Tibial artery (tissue), 4 donors: Measurements from ENCODE around the gene SPTBN2.

ENCODE experiments used
- DNase-seq, 2 donors: peaks; one replicate each; pipeline ENCODE4 v3.0.0-alpha.2; 2019
- H3K27ac ChIP-seq, 2 donors: fragments of 200-600 bp; sonication (generic) in 1 of 2; 1 replicate in 1 of 2; 2 replicates in 1 of 2; pipeline ENCODE4 v1.5.1; 2018 to 2019; ENCODE audit warnings: mild to moderate bottlenecking in 1 of 2
- H3K27me3 ChIP-seq, 2 donors: fragments of 200-600 bp; sonication (generic) in 1 of 2; one replicate each; pipeline versions ENCODE4 v1.5.1 to v1.6.0; 2016 to 2019
- H3K36me3 ChIP-seq, 3 donors: fragments of 200-600 bp; sonication (generic) in 2 of 3; one replicate each; pipeline ENCODE4 v1.5.1; 2016 to 2019; ENCODE audit warnings: mild to moderate bottlenecking in 2 of 3
- H3K4me1 ChIP-seq, 4 donors: fragments of 200-600 bp; sonication (generic) in 2 of 4; 1 replicate in 3 of 4; 2 replicates in 1 of 4; pipeline ENCODE4 v1.5.1; 2016 to 2019
- H3K4me3 ChIP-seq, 2 donors: fragments of 200-600 bp; sonication (generic) in 1 of 2; 1 replicate in 1 of 2; 2 replicates in 1 of 2; pipeline ENCODE4 v1.5.1; 2018 to 2019; ENCODE audit warnings: mild to moderate bottlenecking in 2 of 2
- H3K9me3 ChIP-seq, 3 donors: fragments of 200-600 bp; sonication (generic) in 1 of 3; one replicate each; pipeline ENCODE4 v1.5.1; 2016 to 2019
- CTCF ChIP-seq, 2 experiments: fragments of 200-600 bp in 1 of 2; fragments of 450-650 bp in 1 of 2; IDR thresholded peaks; one replicate each; pipeline ENCODE4 v1.5.1; 2017 to 2019; ENCODE audit warnings: antibody characterized with exemption in 2 of 2, mild to moderate bottlenecking in 1 of 2, moderate library complexity in 1 of 2
- intact Hi-C: fragments of 100-400 bp; cut with DNase I; formaldehyde crosslinking; loops from one replicate; pipeline ENCODE4 v1.15.0; 2023; ENCODE audit warnings: low total_unique reads

Gene SPTBN2

GRCh38 chr11:66719111-66719872 lies 9.7 kb downstream of the SPTBN2 start:
- H3K4me3 ChIP-seq, result no peak overlapping the region
- H3K27me3 ChIP-seq, result peaks cover 0 to 41% of the 10 kb centered on the region in 2 donors
- H3K4me1 ChIP-seq, result no peaks in the 10 kb centered on the region
- TF ChIP-seq CTCF (IDR thresholded peaks at IDR 0.05), result no peak
- no peak for DNase-seq
- no peaks in the 10 kb centered on the region for H3K36me3 ChIP-seq
- intact Hi-C loops, result no loop called here
- no peak overlapping the region for H3K27ac ChIP-seq
- no peaks in the 10 kb centered on the region for H3K9me3 ChIP-seq

GRCh38 chr11:66718320-66718971 lies 10.6 kb downstream of the SPTBN2 start:
- Histone ChIP-seq H3K4me3 (no peak overlapping the region), H3K27ac (no peak overlapping the region), H3K4me1 (no peaks in the 10 kb centered on the region), H3K27me3 (peaks cover 0 to 41% of the 10 kb centered on the region in 2 donors), H3K36me3 (no peaks in the 10 kb centered on the region), H3K9me3 (no peaks in the 10 kb centered on the region)
- intact Hi-C loops, result no loop called here
- DNase-seq, result no peak
- no peak for TF ChIP-seq CTCF (IDR thresholded peaks at IDR 0.05)

GRCh38 chr11:66717925-66718319 lies 11.1 kb downstream of the SPTBN2 start:
- no peak overlapping the region for H3K4me3 ChIP-seq
- no peaks in the 10 kb centered on the region for H3K36me3 ChIP-seq
- peaks cover 0 to 41% of the 10 kb centered on the region in 2 donors for H3K27me3 ChIP-seq
- no peaks in the 10 kb centered on the region for H3K4me1 ChIP-seq
- TF ChIP-seq CTCF (IDR thresholded peaks at IDR 0.05), result no peak
- H3K27ac ChIP-seq, result no peak overlapping the region
- no peaks in the 10 kb centered on the region for H3K9me3 ChIP-seq
- intact Hi-C loops, result no loop called here
- DNase-seq, result no peak

GRCh38 chr11:66716996-66717395 lies 12.0 kb downstream of the SPTBN2 start:
- no peak for DNase-seq
- Histone ChIP-seq H3K36me3 (no peaks in the 10 kb centered on the region), H3K4me1 (no peaks in the 10 kb centered on the region), H3K4me3 (no peak overlapping the region), H3K27ac (no peak overlapping the region), H3K27me3 (peaks cover 0 to 41% of the 10 kb centered on the region in 2 donors), H3K9me3 (no peaks in the 10 kb centered on the region)
- TF ChIP-seq CTCF (IDR thresholded peaks at IDR 0.05), result no peak
- intact Hi-C loops, result no loop called here

GRCh38 chr11:66715346-66716085 lies 13.5 kb downstream of the SPTBN2 start:
- Histone ChIP-seq H3K27ac (no peak overlapping the region), H3K27me3 (peaks cover 0 to 28% of the 10 kb centered on the region in 2 donors), H3K36me3 (peaks cover 0 to 4% (median 0%) of the 10 kb centered on the region in 3 donors), H3K9me3 (no peaks in the 10 kb centered on the region), H3K4me3 (no peak overlapping the region), H3K4me1 (no peaks in the 10 kb centered on the region)
- no peak for TF ChIP-seq CTCF (IDR thresholded peaks at IDR 0.05)
- no peak for DNase-seq
- intact Hi-C loops, result no loop called here
